Trophoblast cell (in vitro differentiated cells and primary cell): Measurements from ENCODE around the gene CACNA1C.

Experiments
- DNase-seq, 2 donors: peaks; one replicate each; pipeline ENCODE4 v3.0.0-alpha.2; 2016
- H2AFZ ChIP-seq: 2 replicates; pipeline ENCODE4 v1.6.1; 2013; ENCODE audit warnings: low read length, moderate library complexity, mild to moderate bottlenecking; ENCODE audit not compliant: insufficient read depth, poor library complexity
- H2AK5ac ChIP-seq: 2 replicates; pipeline ENCODE4 v1.6.1; 2013; ENCODE audit warnings: mild to moderate bottlenecking, low read length
- H2BK120ac ChIP-seq: 2 replicates; pipeline ENCODE4 v1.6.1; 2013; ENCODE audit warnings: low read length, mild to moderate bottlenecking, moderate library complexity; ENCODE audit not compliant: insufficient read depth, poor library complexity
- H2BK12ac ChIP-seq: 2 replicates; pipeline ENCODE4 v1.6.1; 2013; ENCODE audit warnings: mild to moderate bottlenecking, low read length, moderate library complexity
- H2BK5ac ChIP-seq: 2 replicates; pipeline ENCODE4 v1.6.1; 2013; ENCODE audit warnings: low read length, low read depth, moderate library complexity, mild to moderate bottlenecking; ENCODE audit not compliant: poor library complexity
- H3K14ac ChIP-seq: 2 replicates; pipeline ENCODE4 v1.6.1; 2013; ENCODE audit warnings: mild to moderate bottlenecking, low read length
- H3K18ac ChIP-seq: 2 replicates; pipeline ENCODE4 v1.6.1; 2013; ENCODE audit warnings: mild to moderate bottlenecking, low read length
- H3K23ac ChIP-seq: 2 replicates; pipeline ENCODE4 v1.6.1; 2013; ENCODE audit warnings: low read length
- H3K27ac ChIP-seq: 2 replicates; pipeline ENCODE4 v1.5.1; 2013; ENCODE audit warnings: low read depth, mild to moderate bottlenecking, inconsistent platforms, low read length, moderate library complexity
- H3K27me3 ChIP-seq: 2 replicates; pipeline ENCODE4 v1.6.1; 2013; ENCODE audit warnings: inconsistent platforms, mild to moderate bottlenecking, low read length, moderate library complexity; ENCODE audit not compliant: insufficient read depth
- H3K36me3 ChIP-seq, 2 experiments: 1 replicate in 1 of 2; 2 replicates in 1 of 2; pipeline ENCODE4 v1.6.1; 2013; ENCODE audit warnings: low read length in 2 of 2, mild to moderate bottlenecking in 2 of 2, moderate library complexity in 1 of 2; ENCODE audit not compliant: insufficient read depth in 2 of 2, control insufficient read depth in 1 of 2
- H3K4ac ChIP-seq: 2 replicates; pipeline ENCODE4 v1.6.1; 2013; ENCODE audit warnings: low read depth, mild to moderate bottlenecking, low read length, moderate library complexity
- H3K4me1 ChIP-seq, 2 experiments: 1 replicate in 1 of 2; 2 replicates in 1 of 2; pipeline ENCODE4 v1.6.1; 2013; ENCODE audit warnings: low read length in 2 of 2, mild to moderate bottlenecking in 2 of 2, moderate library complexity in 1 of 2; ENCODE audit not compliant: insufficient read depth in 2 of 2, control insufficient read depth in 1 of 2
- H3K4me2 ChIP-seq: 2 replicates; pipeline ENCODE4 v1.6.1; 2013; ENCODE audit warnings: inconsistent platforms, mild to moderate bottlenecking, low read length, moderate library complexity
- H3K4me3 ChIP-seq: 2 replicates; pipeline ENCODE4 v1.5.1; 2013; ENCODE audit warnings: mild to moderate bottlenecking, low read depth, low read length, inconsistent platforms
- H3K79me1 ChIP-seq: one replicate; pipeline ENCODE4 v1.6.1; 2013; ENCODE audit warnings: low read length
- H3K79me2 ChIP-seq: 2 replicates; pipeline ENCODE4 v1.6.1; 2013; ENCODE audit warnings: low read length, mild to moderate bottlenecking; ENCODE audit not compliant: control insufficient read depth, insufficient read depth, poor library complexity
- H3K9ac ChIP-seq: 2 replicates; pipeline ENCODE4 v1.6.1; 2013; ENCODE audit warnings: mild to moderate bottlenecking, low read length
- H3K9me3 ChIP-seq: 2 replicates; pipeline ENCODE4 v1.6.1; 2013; ENCODE audit warnings: low read depth, mild to moderate bottlenecking, control low read depth, inconsistent platforms, low read length; ENCODE audit not compliant: insufficient read depth
- H4K12ac ChIP-seq: 2 replicates; pipeline ENCODE4 v1.6.1; 2013; ENCODE audit warnings: low read depth, mild to moderate bottlenecking, low read length, moderate library complexity
- H4K8ac ChIP-seq: 2 replicates; pipeline ENCODE4 v1.6.1; 2013; ENCODE audit warnings: low read depth, mild to moderate bottlenecking, low read length, moderate library complexity
- H4K91ac ChIP-seq: one replicate; pipeline ENCODE4 v1.6.1; 2013; ENCODE audit warnings: low read depth, mild to moderate bottlenecking, low read length, moderate library complexity
- WGBS: extraction: QIAGEN DNeasy Blood & Tissue Kit; methylation state at CpG from one replicate; pipeline ENCODE4 v1.1.7; 2013; ENCODE audit warnings: missing lambda C conversion rate; ENCODE audit not compliant: insufficient read length, insufficient coverage; ENCODE audit errors: extremely low coverage; 5-methylcytosine and 5-hydroxymethylcytosine counted together

The CACNA1C gene

GRCh38 chr12:2578772-2579171, 526.0 kb downstream of the CACNA1C start:
- H3K14ac ChIP-seq: no peak overlapping the region
- no peak overlapping the region for H4K91ac ChIP-seq
- no peaks in the 10 kb centered on the region for H3K79me2 ChIP-seq
- no peak overlapping the region for H3K9ac ChIP-seq
- H3K9me3 ChIP-seq: no peaks in the 10 kb centered on the region
- H3K4me2 ChIP-seq: no peak overlapping the region
- H3K4me1 ChIP-seq: no peaks in the 10 kb centered on the region
- H3K23ac ChIP-seq: no peak overlapping the region
- H4K12ac ChIP-seq: no peak overlapping the region
- no CpG with 5 or more reads among the region's 6 CpGs for WGBS
- no peak overlapping the region for H3K27ac ChIP-seq
- H2BK5ac ChIP-seq: no peak overlapping the region
- H2BK120ac ChIP-seq: no peak overlapping the region
- no peaks in the 10 kb centered on the region for H3K27me3 ChIP-seq
- no peak overlapping the region for H2AK5ac ChIP-seq
- H3K4ac ChIP-seq: no peak overlapping the region
- H3K18ac ChIP-seq: no peak overlapping the region
- H2AFZ ChIP-seq: no peak overlapping the region
- no peak overlapping the region for H3K4me3 ChIP-seq
- H2BK12ac ChIP-seq: no peak overlapping the region
- no peaks in the 10 kb centered on the region for H3K79me1 ChIP-seq
- no peak for DNase-seq
- H4K8ac ChIP-seq: no peak overlapping the region
- peaks cover 0 to 1% of the 10 kb centered on the region in 2 experiments for H3K36me3 ChIP-seq

- no CpG with 5 or more reads among the region's 3 CpGs for WGBS
- H3K23ac ChIP-seq: no peak overlapping the region
Observed at GRCh38 chr12:2580821-2581220, 528.0 kb downstream of the CACNA1C start.

GRCh38 chr12:2581293-2582045, 528.7 kb downstream of the CACNA1C start:
- H3K4me2 ChIP-seq: no peak overlapping the region
- no peak overlapping the region for H3K14ac ChIP-seq
- H2BK5ac ChIP-seq: no peak overlapping the region
- DNase-seq: no peak
- H3K27me3 ChIP-seq: no peaks in the 10 kb centered on the region
- no peaks in the 10 kb centered on the region for H3K4me1 ChIP-seq
- H2BK12ac ChIP-seq: no peak overlapping the region
- no peak overlapping the region for H3K27ac ChIP-seq
- peaks cover 1 to 2% of the 10 kb centered on the region in 2 experiments for H3K36me3 ChIP-seq
- H3K18ac ChIP-seq: no peak overlapping the region
- no peak overlapping the region for H3K23ac ChIP-seq
- no peak overlapping the region for H2AK5ac ChIP-seq
- no peak overlapping the region for H4K12ac ChIP-seq
- H3K4me3 ChIP-seq: no peak overlapping the region
- no peaks in the 10 kb centered on the region for H3K79me1 ChIP-seq
- no peak overlapping the region for H4K91ac ChIP-seq
- H3K79me2 ChIP-seq: no peaks in the 10 kb centered on the region
- no CpG with 5 or more reads among the region's 15 CpGs for WGBS
- H3K9me3 ChIP-seq: no peaks in the 10 kb centered on the region
- no peak overlapping the region for H4K8ac ChIP-seq
- H3K9ac ChIP-seq: no peak overlapping the region
- no peak overlapping the region for H3K4ac ChIP-seq
- no peak overlapping the region for H2AFZ ChIP-seq
- no peak overlapping the region for H2BK120ac ChIP-seq

More at GRCh38 chr12:2580821-2581220, 528.0 kb downstream of the CACNA1C start:
- Histone ChIP-seq H2BK120ac (no peak overlapping the region), H3K4me2 (no peak overlapping the region), H2AFZ (no peak overlapping the region), H3K18ac (no peak overlapping the region), H4K8ac (no peak overlapping the region), H3K14ac (no peak overlapping the region), H3K9ac (no peak overlapping the region), H4K91ac (no peak overlapping the region), H2BK12ac (no peak overlapping the region), H2AK5ac (no peak overlapping the region), H3K79me2 (no peaks in the 10 kb centered on the region), H3K4ac (no peak overlapping the region), H3K27me3 (no peaks in the 10 kb centered on the region), H3K79me1 (no peaks in the 10 kb centered on the region), H3K4me3 (no peak overlapping the region), H3K4me1 (no peaks in the 10 kb centered on the region), H4K12ac (no peak overlapping the region), H3K36me3 (peaks cover 1 to 2% of the 10 kb centered on the region in 2 experiments), H3K27ac (no peak overlapping the region), H2BK5ac (no peak overlapping the region), H3K9me3 (no peaks in the 10 kb centered on the region)
- no peak for DNase-seq

GRCh38 chr12:2582631-2583030, 529.8 kb downstream of the CACNA1C start:
- H3K79me2 ChIP-seq: no peaks in the 10 kb centered on the region
- H4K8ac ChIP-seq: no peak overlapping the region
- H3K4me2 ChIP-seq: peak overlapping the region; percentile 43
- no peaks in the 10 kb centered on the region for H3K4me1 ChIP-seq
- H3K27ac ChIP-seq: no peak overlapping the region
- H4K91ac ChIP-seq: no peak overlapping the region
- H3K4ac ChIP-seq: no peak overlapping the region
- no peak overlapping the region for H3K18ac ChIP-seq
- H2BK5ac ChIP-seq: no peak overlapping the region
- no peak overlapping the region for H3K4me3 ChIP-seq
- no peak overlapping the region for H2AK5ac ChIP-seq
- H3K14ac ChIP-seq: no peak overlapping the region
- H3K36me3 ChIP-seq: peaks cover 0 to 2% of the 10 kb centered on the region in 2 experiments
- no CpG with 5 or more reads among the region's 9 CpGs for WGBS
- no peaks in the 10 kb centered on the region for H3K27me3 ChIP-seq
- no peaks in the 10 kb centered on the region for H3K9me3 ChIP-seq
- H2AFZ ChIP-seq: no peak overlapping the region
- H4K12ac ChIP-seq: no peak overlapping the region
- no peak overlapping the region for H3K23ac ChIP-seq
- H3K9ac ChIP-seq: no peak overlapping the region
- no peak overlapping the region for H2BK12ac ChIP-seq
- no peak for DNase-seq
- no peak overlapping the region for H2BK120ac ChIP-seq
- no peaks in the 10 kb centered on the region for H3K79me1 ChIP-seq
